Measurements from ENCODE around the gene TRPM4.
"Not testable (repeated sequence)": the region's sequence is repeated elsewhere in the genome, so short reads cannot be mapped to it uniquely, and the experiment has no call there.

TRPM4 gene

DNA sequence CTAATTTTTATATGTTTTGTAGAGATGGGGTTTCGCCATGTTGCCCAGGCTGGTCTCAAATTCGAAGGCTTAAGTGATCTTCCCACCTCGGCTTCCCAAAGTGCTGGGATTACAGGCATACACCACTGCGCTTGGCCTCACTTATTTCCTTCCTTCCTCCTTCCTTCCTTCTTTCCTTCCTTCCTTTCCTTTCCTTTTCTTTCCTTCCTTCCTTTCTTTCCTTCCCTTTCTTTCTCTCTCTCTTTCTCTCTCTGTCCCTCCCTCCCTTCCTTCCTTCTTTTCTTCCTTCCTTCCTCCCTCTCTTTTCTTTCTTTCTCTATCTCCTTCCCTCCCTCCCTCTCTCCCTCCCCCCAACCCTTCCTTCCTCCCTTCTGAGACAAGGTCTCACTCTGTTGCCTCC, 36.8 kb downstream of the TRPM4 start:
- no peak for DNase-seq

DNA sequence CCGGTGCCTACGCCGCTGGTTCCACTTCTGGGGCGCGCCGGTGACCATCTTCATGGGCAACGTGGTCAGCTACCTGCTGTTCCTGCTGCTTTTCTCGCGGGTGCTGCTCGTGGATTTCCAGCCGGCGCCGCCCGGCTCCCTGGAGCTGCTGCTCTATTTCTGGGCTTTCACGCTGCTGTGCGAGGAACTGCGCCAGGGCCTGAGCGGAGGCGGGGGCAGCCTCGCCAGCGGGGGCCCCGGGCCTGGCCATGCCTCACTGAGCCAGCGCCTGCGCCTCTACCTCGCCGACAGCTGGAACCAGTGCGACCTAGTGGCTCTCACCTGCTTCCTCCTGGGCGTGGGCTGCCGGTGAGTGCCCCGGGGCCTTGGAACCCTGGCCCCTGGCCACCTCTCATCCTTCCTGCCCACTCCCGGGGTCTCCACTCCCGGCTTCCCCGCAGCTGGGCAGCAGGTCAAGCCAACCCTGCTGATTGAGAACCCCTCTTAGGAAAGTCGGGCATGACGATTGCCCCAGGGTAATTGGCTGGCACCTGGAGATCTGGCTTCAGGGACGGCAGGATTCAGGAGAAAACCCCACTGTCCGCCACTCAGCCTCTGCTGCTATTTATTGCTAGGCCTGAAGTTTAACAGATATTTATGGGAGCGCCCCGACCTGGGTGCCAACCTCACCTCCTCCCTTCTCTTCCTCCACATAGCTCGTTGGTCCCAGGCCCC, 39.1 kb downstream of the TRPM4 start:
- DNase-seq, result no peak

DNA sequence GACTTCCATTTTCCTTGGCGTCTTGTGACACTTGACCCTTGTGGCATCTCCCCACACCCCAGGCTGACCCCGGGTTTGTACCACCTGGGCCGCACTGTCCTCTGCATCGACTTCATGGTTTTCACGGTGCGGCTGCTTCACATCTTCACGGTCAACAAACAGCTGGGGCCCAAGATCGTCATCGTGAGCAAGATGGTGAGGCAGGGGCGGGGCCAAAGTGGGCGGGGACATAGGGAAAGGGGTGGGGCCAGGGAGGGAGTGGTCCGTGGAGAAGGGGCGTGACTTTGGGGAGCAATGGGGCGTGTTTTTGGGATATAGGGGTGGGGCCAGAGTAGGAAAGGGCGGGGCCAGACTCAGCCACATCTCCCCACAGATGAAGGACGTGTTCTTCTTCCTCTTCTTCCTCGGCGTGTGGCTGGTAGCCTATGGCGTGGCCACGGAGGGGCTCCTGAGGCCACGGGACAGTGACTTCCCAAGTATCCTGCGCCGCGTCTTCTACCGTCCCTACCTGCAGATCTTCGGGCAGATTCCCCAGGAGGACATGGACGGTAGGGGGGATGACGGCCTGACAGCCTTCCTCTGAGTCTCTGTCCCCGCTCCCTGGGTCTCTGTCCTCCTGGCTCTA, 42.8 kb downstream of the TRPM4 start:
- DNase-seq, result no peak

DNA sequence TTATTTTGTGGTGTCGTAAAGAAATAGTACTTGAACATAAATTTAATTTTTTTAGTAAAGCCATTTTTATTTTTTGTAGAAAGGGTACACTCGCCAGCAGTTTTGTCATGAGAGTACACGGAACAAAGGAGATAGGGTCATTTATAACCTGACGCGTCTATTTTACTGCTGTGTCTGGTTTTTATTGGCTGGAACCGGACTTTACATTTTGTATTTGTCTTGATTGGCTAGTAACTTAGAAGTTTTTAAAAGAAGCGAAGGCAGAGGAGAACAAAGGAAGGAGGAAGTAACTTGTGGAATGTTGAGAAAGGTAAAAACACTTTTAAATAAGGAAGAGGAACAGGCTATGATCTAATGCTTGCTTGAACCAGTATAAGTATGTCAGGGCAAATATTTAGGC, 43.5 kb downstream of the TRPM4 start:
- DNase-seq, result no peak

DNA sequence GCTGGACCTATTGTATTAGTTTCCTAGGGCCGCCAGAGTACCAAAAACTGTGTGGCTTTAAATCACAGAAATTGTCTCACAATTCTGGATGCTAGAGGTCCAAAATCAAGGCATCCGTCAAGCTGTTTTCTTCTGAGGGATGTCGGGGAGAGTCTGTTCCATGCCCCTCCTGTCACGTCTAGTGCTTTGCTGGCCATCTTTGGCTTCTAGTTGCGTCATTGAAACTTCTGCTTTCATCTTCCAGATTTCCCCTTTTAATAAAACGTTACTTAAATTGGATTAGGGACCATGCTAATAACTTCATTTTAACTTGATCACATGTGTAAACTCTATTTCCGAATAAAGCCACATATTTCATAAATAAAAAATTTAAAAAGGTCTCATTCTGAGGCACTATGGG, 47.5 kb downstream of the TRPM4 start:
- no peak for DNase-seq

DNA sequence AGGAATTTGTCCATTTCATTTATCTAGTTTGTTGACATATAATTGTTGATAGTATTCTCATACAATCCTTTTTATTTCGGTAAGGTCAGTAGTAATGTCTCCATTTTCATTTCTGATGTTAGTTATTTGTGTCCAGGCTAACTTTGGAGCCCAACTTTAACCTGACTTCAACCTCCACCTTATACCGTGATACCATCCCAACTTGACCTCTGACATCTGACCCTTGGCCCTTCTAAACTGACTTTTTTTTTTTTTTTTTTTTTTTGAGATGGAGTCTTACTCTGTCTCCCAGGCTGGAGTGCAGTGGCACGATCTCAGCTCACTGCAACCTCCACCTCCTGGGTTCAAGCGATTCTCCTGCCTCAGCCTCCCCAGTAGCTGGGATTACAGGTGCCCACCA, 51.9 kb downstream of the TRPM4 start:
- not testable (repeated sequence) for DNase-seq

DNA sequence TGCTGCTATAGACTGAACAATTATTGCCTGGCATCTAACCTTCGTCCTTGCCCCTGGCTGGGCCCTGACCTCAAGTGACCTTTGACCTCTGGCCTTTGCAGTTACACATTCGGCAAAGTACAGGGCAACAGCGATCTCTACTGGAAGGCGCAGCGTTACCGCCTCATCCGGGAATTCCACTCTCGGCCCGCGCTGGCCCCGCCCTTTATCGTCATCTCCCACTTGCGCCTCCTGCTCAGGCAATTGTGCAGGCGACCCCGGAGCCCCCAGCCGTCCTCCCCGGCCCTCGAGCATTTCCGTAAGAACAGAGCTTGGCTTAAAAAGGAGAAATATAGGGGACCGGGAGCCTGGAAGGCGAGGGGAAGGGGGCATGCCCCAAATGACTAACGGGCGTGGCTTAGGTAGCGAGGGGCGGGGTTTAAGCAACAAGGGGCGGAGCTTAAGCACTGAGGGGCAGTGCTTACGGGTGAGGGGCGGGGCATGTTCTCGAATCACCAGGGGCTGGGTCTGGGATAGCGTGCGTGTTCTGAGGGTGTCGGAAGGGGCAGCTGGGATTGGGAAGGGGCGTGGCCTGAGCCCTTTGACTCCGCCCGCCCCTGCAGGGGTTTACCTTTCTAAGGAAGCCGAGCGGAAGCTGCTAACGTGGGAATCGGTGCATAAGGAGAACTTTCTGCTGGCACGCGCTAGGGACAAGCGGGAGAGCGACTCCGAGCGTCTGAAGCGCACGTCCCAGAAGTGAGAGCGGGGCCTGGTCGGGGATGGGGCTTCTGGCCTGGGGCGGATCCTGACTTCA, 52.7 kb downstream of the TRPM4 start:
- DNase-seq, result peak; percentile 45

DNA sequence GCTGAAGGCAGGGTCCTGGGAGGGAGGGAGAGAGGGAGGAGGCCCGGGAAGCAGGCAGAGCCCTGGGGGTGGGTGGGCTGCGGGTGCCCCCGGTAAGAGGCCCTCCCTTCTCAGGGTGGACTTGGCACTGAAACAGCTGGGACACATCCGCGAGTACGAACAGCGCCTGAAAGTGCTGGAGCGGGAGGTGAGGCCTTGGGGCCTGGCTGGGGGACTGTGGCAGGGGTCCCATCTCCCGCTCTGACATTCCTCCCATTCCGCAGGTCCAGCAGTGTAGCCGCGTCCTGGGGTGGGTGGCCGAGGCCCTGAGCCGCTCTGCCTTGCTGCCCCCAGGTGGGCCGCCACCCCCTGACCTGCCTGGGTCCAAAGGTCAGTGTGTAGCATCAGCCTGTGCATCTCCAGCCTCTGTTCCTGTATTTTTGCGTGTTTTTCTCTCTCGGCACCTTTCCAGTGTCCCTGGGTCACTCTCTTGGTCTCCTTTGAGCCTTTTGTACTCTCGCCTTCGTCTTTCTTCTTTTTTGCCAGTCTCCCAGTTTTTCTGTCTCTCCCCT, 53.4 kb downstream of the TRPM4 start:
- no peak for DNase-seq

DNA sequence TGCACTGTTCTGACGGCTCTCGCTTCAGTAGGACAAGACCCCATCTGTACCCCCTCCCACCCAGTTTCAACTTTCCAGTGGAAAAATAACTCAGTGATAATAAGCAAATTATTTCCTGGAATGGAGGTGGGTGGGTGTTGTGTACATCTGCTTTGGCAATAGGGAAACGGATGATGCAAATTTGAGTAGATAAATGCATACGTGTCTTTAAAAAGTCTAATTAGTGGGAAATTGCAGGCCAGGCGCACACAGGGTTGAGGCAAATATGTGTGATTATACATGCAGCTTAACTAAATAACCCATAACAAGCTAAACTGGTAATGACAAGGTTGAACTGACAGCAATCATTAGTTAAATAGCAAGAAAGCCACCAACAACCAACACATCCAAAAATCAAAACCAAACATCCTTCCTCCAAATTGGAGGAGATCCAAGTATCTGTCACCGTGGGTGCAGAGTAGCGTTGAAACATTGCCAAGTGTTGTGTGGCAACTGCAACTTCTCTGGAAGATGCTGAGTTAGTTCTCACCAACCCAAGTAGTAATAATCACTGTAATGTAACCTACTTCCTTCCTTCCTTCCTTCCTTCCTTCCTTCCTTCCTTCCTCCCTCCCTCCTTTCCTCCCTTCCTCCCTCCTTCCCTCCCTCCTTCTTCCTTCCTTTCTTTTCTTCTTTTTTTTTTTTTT, 54.6 kb downstream of the TRPM4 start:
- DNase-seq, result no peak

DNA sequence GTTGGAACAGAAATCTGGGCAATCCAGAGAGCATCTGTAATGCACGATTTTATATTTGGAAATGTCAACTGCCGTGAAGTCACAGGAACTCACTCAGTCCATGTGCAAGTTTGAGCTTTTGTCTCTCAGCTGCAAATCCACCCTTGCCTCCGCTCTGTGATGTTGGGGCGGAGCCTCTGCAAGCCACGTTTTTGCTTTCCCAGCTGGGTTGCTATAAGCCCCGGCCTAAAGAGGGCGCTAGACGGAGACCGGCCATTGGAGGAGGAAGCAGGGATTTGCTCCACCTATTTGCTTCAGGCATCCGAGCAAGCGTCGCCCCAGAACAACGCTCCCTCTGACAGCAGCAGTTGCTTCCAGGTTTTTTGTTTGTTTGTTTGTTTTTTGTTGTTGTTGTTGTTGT, 56.2 kb downstream of the TRPM4 start:
- no peak for DNase-seq

DNA sequence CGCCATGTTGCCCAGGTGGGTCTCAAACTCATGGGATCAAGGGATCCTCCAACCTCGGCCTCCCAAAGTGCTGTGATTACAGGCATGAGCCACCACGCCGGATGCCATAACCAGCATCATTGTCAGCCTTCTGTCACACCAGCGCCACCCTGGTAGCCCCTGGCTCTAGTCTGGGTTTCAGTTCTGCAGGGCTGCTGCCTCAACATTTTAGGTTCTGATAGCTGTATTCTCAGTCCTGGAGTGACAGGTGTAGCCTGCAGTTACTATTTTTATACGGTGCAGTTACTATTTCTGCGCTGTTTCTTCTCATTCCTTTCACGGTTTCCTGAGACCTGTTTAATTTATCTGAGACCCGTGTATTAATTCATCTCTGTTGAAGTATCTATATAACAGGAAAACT, 57.1 kb downstream of the TRPM4 start:
- DNase-seq, result no peak

DNA sequence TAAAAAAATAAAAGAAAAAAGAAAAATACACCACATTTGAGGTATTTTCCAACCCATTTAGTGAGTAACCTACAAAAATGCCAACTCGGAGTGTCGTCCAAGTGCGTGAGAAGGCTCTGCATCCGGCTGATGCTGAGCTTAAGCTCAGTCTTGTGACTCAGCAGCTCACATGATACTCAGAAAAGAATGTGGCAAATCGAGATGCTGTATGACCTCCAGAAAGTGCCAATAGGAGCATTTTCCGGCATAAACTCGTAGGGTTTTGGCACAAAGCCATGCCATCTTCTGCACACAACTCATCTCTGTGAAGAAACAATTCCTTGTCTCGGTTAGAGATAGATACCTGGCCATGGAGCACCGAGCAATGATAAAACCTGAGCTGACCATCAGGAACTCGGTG, 58.5 kb downstream of the TRPM4 start:
- DNase-seq, result no peak

DNA sequence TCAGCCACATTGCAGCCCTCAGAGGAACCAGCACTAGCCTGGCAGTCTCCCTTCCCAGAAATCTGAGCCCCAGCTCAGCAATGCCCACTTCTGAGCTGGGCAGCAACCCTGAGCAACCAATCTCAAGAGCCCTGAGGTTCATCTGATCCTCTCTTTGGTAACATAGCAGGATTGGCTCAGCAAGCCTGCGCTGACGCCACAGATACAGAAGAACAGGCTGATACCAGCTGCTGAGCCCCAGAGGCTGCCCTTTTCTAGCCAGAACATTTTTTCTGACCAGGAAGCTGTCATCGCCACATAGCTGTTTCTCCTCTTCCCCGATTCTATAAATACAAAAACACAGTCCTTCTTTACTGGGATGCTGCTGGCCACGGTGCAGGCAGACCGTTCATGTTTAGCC, 59.8 kb downstream of the TRPM4 start:
- no peak for DNase-seq

DNA sequence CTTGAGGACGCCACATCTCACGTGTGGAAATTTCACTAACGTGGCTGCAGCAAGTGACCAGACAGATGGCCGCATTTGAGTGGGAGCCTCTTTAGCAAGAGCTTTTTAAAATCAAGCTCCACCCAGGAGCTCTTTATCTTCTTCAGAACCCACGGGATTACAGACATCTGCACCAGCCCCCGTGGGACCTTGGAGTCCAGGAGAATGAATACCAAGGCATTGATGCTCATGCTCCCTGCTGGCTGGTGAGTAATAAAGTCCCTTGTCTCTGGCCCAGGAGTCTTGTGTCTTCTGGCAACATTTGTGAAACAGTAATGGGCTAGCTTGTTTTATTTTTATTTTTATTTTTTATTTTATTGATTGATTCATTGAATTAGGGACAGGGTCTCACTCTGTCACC, 64.4 kb downstream of the TRPM4 start:
- no peak for DNase-seq

DNA sequence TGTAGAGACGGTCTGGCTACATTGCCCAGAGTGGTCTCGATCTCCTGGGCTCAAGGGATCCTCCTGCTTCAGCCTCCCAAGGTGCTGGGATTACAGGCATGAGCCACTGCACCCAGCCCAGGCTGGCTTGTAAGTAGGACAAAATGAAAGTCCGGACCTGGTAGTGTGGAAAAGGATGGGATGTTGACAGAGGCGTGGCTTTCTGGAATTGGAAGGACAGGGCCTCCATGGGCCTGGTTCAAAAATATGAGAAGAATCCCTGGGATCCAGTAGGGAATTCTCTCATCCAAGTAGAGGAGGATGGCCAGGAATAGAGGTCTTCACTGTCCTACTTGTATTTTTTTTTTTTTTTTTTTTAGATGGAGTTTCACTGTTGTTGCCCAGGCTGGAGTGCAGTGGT, 64.9 kb downstream of the TRPM4 start:
- DNase-seq, result no peak

DNA sequence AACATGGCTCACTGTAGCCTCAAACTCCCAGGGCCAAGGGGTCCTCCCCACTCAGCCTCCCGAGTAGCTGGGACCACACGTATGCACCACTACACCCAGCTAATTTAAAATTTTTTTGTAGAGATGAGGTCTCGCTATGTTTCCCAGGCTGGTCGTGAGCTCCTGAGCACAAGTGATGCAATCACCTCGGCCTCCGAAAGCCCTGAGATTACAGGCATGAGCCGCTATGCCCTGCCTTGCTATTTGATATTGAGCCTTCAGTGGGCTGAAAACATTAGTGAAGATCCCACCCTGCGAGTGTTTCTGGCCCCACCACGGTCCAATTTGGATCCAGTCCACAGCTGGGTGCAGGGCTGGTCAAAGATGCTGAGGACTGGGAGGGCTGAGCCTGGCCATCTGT, 65.9 kb downstream of the TRPM4 start:
- no peak for DNase-seq

DNA sequence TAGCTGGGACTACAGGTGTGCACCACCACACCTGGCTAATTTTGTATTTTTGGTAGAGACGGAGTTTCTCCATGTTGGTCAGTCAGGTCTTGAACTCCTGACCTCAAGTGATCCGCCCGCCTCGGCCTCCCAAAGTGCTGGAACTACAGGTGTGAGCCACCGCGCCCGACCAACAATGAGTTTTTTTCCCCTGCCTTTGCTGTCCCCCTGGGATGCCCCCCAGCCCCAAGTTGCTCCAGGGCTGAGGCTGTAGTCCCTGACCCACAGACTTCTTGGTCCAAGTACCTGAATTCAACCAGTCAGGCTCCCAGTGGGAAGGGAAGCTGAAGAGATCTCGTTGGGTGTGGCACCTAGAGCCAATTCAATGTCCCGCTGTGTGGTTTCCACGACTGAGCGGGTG, 66.8 kb downstream of the TRPM4 start:
- not testable (repeated sequence) for DNase-seq

DNA sequence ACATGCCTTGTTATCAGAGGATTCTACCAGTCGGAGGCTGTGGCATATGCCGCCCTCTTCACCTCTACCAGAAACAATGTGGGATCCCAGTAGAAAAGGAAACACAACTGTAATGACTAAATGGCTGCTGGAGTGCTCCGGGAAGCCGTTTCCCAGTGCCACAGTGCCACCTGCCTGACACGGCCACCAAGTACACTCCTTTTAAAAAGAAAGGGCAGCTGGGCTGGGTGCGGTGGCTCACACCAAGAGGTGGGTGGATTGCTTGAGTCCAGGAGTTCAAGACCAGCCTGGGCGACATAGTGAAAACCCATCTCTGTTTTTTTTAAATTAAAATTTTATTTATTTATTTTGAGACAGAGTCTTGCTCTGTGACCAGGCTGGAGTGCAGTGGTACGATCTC, 67.3 kb downstream of the TRPM4 start:
- DNase-seq, result no peak

DNA sequence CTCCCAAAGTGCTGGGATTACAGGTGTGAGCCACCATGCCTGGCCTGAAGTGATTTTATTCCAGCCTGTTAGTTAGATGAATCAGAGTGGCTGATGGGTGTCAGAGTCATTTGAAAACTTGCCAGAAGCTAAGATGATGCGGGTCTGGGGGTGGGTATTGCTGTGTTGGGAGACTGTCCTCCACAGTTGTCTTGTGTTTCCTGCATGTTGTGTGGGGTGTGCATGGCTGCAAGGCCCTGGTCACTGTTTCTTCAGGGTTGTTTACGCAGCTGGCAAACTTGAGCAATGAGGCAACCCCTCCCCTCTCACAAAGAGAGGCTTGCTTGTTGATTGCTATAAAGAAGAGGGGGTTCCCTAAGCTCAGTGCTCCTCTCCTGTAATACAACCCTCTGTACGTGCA, 71.8 kb downstream of the TRPM4 start:
- DNase-seq, result no peak

DNA sequence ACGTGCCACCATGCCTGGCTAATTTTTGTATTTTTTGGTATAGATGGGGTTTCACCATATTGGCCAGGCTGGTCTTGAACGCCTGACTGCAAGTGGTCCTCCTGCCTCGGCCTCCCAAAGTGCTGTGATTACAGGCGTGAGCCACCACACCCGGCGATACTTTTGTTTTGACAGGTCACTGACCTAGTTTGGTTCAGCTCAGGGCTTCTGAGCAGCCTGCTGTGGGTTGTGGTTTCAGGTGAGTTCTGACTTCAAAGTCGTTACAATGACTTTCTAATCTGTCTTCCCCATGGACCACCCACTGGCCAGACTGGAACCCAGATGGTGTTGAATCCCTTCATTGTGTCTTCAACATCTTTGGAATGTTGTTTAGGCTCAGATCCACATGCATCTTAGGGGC, 73.8 kb downstream of the TRPM4 start:
- peak; percentile 51 for DNase-seq

DNA sequence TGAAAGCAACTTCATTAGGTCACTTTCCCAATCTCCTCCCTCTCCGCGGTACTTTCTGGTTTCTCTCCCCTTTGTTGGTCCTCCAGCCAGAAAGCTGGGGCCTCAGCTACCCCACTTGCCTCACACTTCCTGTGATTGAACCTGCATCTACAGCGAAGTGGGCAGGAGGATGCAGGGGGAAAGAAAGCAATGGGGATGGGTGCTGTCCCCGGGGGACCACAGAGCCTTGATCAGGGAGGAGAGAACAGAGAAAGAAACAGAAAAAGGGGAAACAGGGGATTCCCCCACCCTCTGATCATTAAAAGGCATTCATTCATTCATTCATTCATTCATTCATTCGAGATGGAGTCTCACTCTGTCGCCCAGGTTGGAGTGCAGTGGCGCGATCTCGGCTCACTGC, 74.2 kb downstream of the TRPM4 start:
- DNase-seq, result peak; percentile 38

DNA sequence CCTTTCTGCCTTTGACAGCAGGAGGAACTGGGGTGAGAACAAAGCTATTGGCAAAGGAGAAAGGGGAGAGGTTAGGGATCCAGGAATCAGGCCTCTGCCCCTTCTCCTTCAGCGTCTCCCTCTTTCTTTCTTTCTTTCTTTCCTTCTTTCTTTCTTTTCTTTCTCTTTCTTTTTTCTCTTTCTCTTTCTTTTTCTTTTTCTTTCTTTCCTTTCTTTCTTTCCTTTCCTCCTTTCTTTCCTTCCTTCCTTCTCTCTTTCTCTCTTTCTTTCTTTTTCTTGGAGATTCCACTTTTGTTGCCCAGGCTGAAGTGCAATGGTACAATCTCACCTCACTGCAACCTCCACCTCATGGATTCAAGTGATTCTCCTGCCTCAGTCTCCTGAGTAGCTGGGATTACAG, 75.6 kb downstream of the TRPM4 start:
- no peak for DNase-seq

DNA sequence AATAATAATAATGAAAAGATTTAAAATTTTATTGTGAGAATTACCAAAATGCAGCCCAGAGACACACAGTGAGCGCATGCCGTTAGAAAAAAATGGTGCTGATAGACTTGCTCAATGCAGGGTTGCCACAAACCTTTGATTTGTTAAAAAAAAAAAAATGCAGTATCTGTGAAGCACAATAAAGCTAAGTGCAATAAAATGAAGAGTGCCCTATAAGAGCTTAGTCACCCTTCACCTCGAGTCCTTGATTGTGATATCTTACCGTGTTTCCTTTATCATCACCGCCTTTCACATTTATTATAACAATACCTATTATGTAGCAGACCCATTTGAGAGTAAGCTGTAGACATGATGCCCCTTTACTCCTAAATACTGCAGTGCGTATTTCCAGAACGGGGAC, 84.2 kb downstream of the TRPM4 start:
- DNase-seq, result no peak

All from activated CD4-positive, CD25-positive, alpha-beta regulatory T cell treated with anti-CD3 and anti-CD28 coated beads, Interleukin-2, amount 50 U/mL, for 72 hours (primary cell).